Esophagus (tissue), 2 donors: Measurements from ENCODE around the gene CAPN13. TPM values are rescaled to one million over a fixed set of nuclear protein-coding genes. Genes with fewer than 3 reads are reported as not detected.

ENCODE experiments used
- H3K27ac ChIP-seq, 2 donors: one replicate each; pipeline ENCODE4 v1.5.1; 2013; ENCODE audit warnings: low read depth in 2 of 2, mild to moderate bottlenecking in 2 of 2, inconsistent platforms in 1 of 2, low read length in 1 of 2, moderate library complexity in 1 of 2
- H3K27me3 ChIP-seq, 2 donors: one replicate each; pipeline ENCODE4 v1.6.1; 2013; ENCODE audit warnings: low read length in 2 of 2, control low read depth in 1 of 2, mild to moderate bottlenecking in 1 of 2; ENCODE audit not compliant: insufficient read depth in 2 of 2, control insufficient read depth in 1 of 2
- H3K36me3 ChIP-seq, 2 donors: one replicate each; pipeline ENCODE4 v1.6.1; 2013; ENCODE audit warnings: low read length in 1 of 2; ENCODE audit not compliant: control insufficient read depth in 2 of 2, insufficient read depth in 2 of 2
- H3K4me1 ChIP-seq, 2 donors: one replicate each; pipeline ENCODE4 v1.6.1; 2013; ENCODE audit warnings: low read length in 1 of 2; ENCODE audit not compliant: control insufficient read depth in 2 of 2, insufficient read depth in 2 of 2
- H3K4me3 ChIP-seq, 2 donors: one replicate each; pipeline ENCODE4 v1.5.1; 2013; ENCODE audit warnings: low read length in 2 of 2, mild to moderate bottlenecking in 2 of 2, low read depth in 1 of 2, moderate library complexity in 1 of 2
- H3K9me3 ChIP-seq, 2 donors: one replicate each; pipeline ENCODE4 v1.6.1; 2013; ENCODE audit warnings: mild to moderate bottlenecking in 2 of 2, low read depth in 1 of 2, low read length in 1 of 2, moderate library complexity in 1 of 2; ENCODE audit not compliant: control insufficient read depth in 2 of 2, insufficient read depth in 1 of 2
- WGBS, 2 donors: extraction: QIAGEN DNeasy Blood & Tissue Kit; methylation state at CpG; one replicate each; pipeline ENCODE4 v1.1.7; 2013; 5-methylcytosine and 5-hydroxymethylcytosine counted together
- polyA plus RNA-seq, 2 donors: library from polyadenylated mRNA; stranded (reverse); fragments of 200-250 nt; gene quantifications; one replicate each; pipeline ENCODE4 v1.2.3, GENCODE V29; 2013
- donor health status: healthy with polysubstance abuse.
- donor health status: Bipolar disorder and iron deficiency.

The CAPN13 gene
- polyA plus RNA-seq, 2 donors = 0.41 to 1.5 TPM

GRCh38 chr2:30790879-30791278 is 16.4 kb downstream of the CAPN13 start:
- Histone ChIP-seq H3K36me3 (no peaks in the 10 kb centered on the region), H3K4me3 (no peak overlapping the region), H3K4me1 (no peaks in the 10 kb centered on the region), H3K27me3 (no peaks in the 10 kb centered on the region), H3K27ac (no peak overlapping the region), H3K9me3 (no peaks in the 10 kb centered on the region)
- WGBS, 2 donors = 59 to 71% methylated on average over 3 of the region's 3 CpGs

DNA sequence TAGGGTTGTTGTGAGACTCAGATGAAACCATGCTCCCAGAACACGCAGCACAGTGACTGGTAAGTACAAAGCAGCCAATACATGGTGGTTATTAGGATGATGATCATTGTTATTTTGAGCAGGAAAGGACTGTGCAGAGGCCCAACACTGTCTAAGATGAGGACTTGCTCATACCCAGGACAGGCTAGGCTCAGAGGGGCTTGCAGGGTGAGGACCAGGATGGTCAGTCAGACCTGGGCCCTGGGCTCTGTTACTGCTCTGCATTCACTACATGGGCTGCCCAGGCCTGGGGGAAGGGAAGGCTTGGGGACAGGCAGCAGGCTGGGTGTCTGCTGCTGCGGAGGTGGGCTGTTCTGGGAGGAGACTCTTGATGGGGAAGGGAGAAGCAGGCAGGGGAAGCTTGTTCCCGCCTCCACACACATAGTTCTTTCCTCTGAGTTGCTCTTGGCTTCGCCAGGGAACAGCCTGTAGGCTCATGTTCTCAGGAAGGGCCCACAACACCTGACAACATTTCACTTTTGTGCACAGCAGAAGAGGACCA is 17.5 kb downstream of the CAPN13 start:
- H3K4me1 ChIP-seq = no peaks in the 10 kb centered on the region
- H3K9me3 ChIP-seq = no peaks in the 10 kb centered on the region
- H3K27ac ChIP-seq = no peak overlapping the region
- H3K27me3 ChIP-seq = no peaks in the 10 kb centered on the region
- WGBS, 2 donors = 80 to 82% methylated on average over 4 of the region's 4 CpGs
- H3K4me3 ChIP-seq = no peak overlapping the region
- H3K36me3 ChIP-seq = no peaks in the 10 kb centered on the region

DNA sequence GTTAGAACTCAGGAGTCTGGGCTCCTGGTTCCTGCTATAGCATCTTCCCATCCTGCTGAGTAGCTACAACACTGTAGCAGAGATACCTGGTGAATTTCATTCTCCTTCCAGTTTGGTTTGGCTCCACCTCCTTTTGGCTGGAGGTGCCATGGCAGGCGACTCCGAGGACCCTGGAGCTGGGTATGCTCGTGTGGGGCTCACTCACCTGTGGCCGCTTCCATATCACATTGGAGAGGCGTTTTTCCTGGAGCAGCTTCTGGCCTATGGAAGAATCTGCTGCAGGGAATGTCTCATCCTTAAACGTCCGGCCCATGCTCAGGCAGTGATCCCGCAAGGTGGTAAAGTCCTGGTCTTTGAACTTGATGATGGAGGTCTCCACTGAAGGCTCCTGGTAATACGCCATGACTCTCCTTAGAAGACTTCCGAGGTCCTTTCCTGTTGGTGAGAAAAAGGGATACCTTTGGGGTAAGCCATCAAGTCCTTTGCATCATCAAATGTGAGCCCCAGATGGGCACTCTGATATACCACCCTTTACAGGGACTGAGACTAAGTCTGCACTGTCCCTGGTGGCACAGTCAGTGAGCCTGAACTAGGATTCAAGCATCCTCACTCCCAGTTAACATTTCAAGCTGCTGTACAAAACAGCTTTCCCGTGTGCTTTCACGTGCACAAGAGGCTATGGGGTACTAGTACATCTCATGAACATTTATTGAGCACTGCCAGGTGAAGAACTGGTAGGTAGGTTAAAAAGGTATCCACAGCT is 20.1 kb downstream of the CAPN13 start:
- 83 to 87% methylated on average over 12 of the region's 12 CpGs for WGBS, 2 donors
- Histone ChIP-seq H3K4me1 (no peaks in the 10 kb centered on the region), H3K4me3 (no peak overlapping the region), H3K9me3 (peaks cover 0 to 2% of the 10 kb centered on the region in 2 donors), H3K27ac (no peak overlapping the region), H3K27me3 (peaks cover 0 to 4% of the 10 kb centered on the region in 2 donors), H3K36me3 (no peaks in the 10 kb centered on the region)

GRCh38 chr2:30784682-30785081 is 22.6 kb downstream of the CAPN13 start:
- 90 to 91% methylated on average over 3 of the region's 3 CpGs for WGBS, 2 donors
- no peaks in the 10 kb centered on the region for H3K36me3 ChIP-seq
- H3K9me3 ChIP-seq = peaks cover 0 to 2% of the 10 kb centered on the region in 2 donors
- peaks cover 0 to 4% of the 10 kb centered on the region in 2 donors for H3K27me3 ChIP-seq
- no peaks in the 10 kb centered on the region for H3K4me1 ChIP-seq
- H3K4me3 ChIP-seq = no peak overlapping the region
- H3K27ac ChIP-seq = no peak overlapping the region

DNA sequence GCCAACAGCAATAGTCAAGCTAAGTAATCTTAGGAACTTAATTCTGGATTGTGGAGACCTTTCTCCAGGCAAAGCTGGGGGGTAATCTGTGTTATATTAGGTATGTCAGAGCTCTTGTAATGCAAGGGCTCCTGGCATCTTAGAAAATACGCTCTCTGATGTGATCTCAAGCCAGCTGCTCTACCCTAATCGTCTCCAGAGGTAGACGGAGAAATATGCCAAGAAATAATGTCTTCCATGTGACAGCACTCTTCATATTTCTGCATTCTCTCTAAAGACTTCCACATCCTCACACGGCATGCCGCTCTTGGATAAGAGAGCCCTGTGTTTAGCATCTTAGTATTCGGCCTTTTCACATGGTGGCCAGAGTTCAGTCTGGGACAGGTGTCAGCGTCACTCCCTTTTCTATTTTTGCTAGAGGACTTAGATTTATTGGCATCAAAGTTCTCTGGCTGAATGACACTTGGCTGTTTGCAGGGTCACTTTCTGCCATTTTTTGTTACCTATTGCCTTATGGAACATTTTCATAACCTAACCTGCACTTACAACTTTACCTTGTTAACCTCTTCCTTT is 25.2 kb downstream of the CAPN13 start:
- no peaks in the 10 kb centered on the region for H3K36me3 ChIP-seq
- H3K9me3 ChIP-seq = peaks cover 0 to 2% of the 10 kb centered on the region in 2 donors
- H3K27me3 ChIP-seq = peaks cover 0 to 4% of the 10 kb centered on the region in 2 donors

DNA sequence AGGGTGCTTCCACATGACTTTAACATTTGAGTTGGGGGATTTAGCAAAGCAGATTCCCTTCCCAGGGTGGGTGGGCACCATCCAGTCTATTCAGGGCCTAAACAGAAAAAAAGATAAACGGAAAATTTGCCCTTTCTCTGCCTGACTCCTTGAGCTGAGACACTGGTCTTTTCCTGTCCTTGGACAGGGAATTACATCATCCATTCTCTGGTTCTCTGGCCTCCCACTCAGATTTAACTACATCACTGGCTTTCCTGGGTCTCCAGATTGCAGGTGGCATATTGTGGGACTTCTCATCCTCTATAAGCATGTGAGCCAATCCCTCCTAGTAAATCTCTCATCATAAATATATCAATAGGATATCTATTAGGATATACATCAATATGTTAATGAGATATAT is 25.8 kb downstream of the CAPN13 start:
- 72 to 88% methylated on average over 1 of the region's 1 CpG for WGBS, 2 donors
- H3K4me3 ChIP-seq = no peak overlapping the region
- H3K27me3 ChIP-seq = peaks cover 0 to 4% of the 10 kb centered on the region in 2 donors

More for the DNA sequence above, 25.2 kb downstream of the CAPN13 start:
- H3K4me3 ChIP-seq = no peak overlapping the region
- H3K4me1 ChIP-seq = no peaks in the 10 kb centered on the region
- 67 to 73% methylated on average over 7 of the region's 7 CpGs for WGBS, 2 donors
- H3K27ac ChIP-seq = no peak overlapping the region

GRCh38 chr2:30780776-30781330 is 26.4 kb downstream of the CAPN13 start:
- WGBS, 2 donors = 80 to 83% methylated on average over 5 of the region's 5 CpGs
- H3K27me3 ChIP-seq = peaks cover 0 to 4% of the 10 kb centered on the region in 2 donors
- H3K4me1 ChIP-seq = no peaks in the 10 kb centered on the region
- no peak overlapping the region for H3K27ac ChIP-seq
- H3K36me3 ChIP-seq = no peaks in the 10 kb centered on the region
- no peak overlapping the region for H3K4me3 ChIP-seq
- peaks cover 0 to 2% of the 10 kb centered on the region in 2 donors for H3K9me3 ChIP-seq

More for the DNA sequence above, 25.8 kb downstream of the CAPN13 start:
- H3K4me1 ChIP-seq = no peaks in the 10 kb centered on the region
- peaks cover 0 to 2% of the 10 kb centered on the region in 2 donors for H3K9me3 ChIP-seq
- no peak overlapping the region for H3K27ac ChIP-seq
- H3K36me3 ChIP-seq = no peaks in the 10 kb centered on the region

DNA sequence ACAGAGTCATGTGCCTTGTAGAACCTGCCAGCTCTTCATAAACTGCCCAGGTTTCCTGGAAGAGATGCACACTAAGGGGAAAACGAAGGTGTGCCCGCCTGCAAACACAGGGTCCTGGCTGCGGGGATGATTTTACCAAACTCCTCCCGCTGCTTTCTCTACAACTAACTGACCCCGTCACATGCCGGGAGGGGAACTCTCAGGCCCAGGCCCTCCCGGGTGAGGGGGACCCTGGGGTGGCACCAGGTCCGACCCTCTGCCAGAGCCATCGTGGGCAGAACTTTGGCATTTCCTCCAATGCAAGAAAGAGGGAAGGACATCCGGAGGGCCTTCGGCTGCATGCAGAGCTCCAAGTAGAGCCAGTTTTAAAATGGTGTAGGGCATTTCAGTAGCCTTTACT is 28.6 kb downstream of the CAPN13 start:
- peaks cover 0 to 4% of the 10 kb centered on the region in 2 donors for H3K27me3 ChIP-seq
- H3K4me1 ChIP-seq = no peaks in the 10 kb centered on the region
- no peak overlapping the region for H3K4me3 ChIP-seq
- no peaks in the 10 kb centered on the region for H3K36me3 ChIP-seq
- peaks cover 0 to 2% of the 10 kb centered on the region in 2 donors for H3K9me3 ChIP-seq
- H3K27ac ChIP-seq = no peak overlapping the region
- WGBS, 2 donors = 90 to 95% methylated on average over 11 of the region's 11 CpGs

DNA sequence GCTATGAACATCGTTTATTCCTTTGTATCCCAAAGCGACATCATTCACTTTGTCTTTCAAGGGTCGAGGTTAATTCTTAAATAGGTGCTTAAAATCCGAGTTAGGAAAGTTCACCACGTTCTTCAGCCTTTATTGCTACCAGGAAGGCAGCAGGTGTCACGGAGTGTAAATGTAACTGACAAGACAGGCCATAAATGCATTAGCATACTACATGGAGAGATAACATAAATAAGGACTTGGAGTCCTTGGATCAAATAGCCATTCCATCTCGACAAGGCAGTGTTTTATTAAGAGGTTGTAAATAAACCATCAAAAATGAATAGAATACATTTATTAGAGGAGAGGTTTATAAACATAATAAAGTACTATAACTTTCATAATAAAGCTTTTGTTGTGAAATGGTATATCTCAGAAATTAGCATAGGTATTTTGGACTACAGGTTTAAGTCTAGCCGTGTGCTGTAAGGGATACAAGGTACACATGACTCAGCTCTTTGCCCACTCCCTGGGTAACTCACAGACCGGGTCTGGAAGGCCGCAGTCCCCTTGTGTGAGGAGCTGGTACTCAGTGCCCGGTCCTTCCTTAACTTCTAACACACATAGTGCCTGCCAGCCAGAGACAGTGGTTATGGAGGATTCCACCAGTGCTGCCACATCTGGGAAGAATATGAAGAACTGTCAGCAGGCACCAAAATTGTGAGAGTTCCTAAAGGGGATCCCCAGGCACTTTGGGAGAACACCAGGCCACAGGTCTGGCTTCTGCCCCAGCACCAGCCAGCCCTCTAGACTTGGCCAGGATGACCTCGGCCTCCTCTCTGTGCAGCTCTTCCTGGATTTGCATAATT is 29.4 kb downstream of the CAPN13 start:
- Histone ChIP-seq H3K9me3 (peaks cover 0 to 2% of the 10 kb centered on the region in 2 donors), H3K4me3 (no peak overlapping the region), H3K27ac (no peak overlapping the region), H3K36me3 (no peaks in the 10 kb centered on the region), H3K4me1 (no peaks in the 10 kb centered on the region), H3K27me3 (peaks cover 0 to 4% of the 10 kb centered on the region in 2 donors)
- 79 to 85% methylated on average over 12 of the region's 12 CpGs for WGBS, 2 donors
